Neural progenitor cell (in vitro differentiated cells): ENCODE measurements around the gene P3H3. TPM values are rescaled to one million over a fixed set of nuclear protein-coding genes. Genes with fewer than 3 reads are reported as not detected.

Experiments
- DNase-seq: peaks from one replicate; pipeline ENCODE4 v3.0.0-alpha.2; 2016; ENCODE audit warnings: low spot score
- H2AFZ ChIP-seq: fragments of 200-600 bp; sonication (generic); replicated peaks from 2 replicates; pipeline ENCODE4 v1.6.1; 2016; ENCODE audit warnings: antibody characterized with exemption
- H3F3A ChIP-seq: fragments of 200-600 bp; sonication (generic); 2 replicates; pipeline ENCODE4 v1.6.1; 2016; ENCODE audit warnings: antibody characterized with exemption, low read depth
- H3K27ac ChIP-seq: fragments of 200-600 bp; sonication (generic); 2 replicates; pipeline ENCODE4 v1.5.1; 2016; ENCODE audit warnings: mild to moderate bottlenecking
- H3K27me3 ChIP-seq: fragments of 200-600 bp; sonication (generic); 2 replicates; pipeline ENCODE4 v1.6.1; 2016; ENCODE audit warnings: mild to moderate bottlenecking, moderate library complexity
- H3K36me3 ChIP-seq: fragments of 200-600 bp; sonication (generic); 2 replicates; pipeline ENCODE4 v1.5.1; 2016
- H3K4me1 ChIP-seq: fragments of 200-600 bp; sonication (generic); 2 replicates; pipeline ENCODE4 v1.6.1; 2016; ENCODE audit warnings: mixed run types
- H3K4me2 ChIP-seq: fragments of 200-600 bp; sonication (generic); 2 replicates; pipeline ENCODE4 v1.6.1; 2016
- H3K4me3 ChIP-seq: fragments of 200-600 bp; sonication (generic); 2 replicates; pipeline ENCODE4 v1.5.1; 2016
- H3K79me2 ChIP-seq: fragments of 200-600 bp; sonication (generic); 2 replicates; pipeline ENCODE4 v1.6.1; 2016; ENCODE audit warnings: low read depth
- H3K9ac ChIP-seq: fragments of 200-600 bp; sonication (generic); 2 replicates; pipeline ENCODE4 v1.6.1; 2016
- H3K9me3 ChIP-seq: fragments of 200-600 bp; sonication (generic); 2 replicates; pipeline ENCODE4 v1.5.1; 2016; ENCODE audit warnings: low read depth
- H4K20me1 ChIP-seq: fragments of 200-600 bp; sonication (generic); 2 replicates; pipeline ENCODE4 v1.6.1; 2016; ENCODE audit warnings: low read depth
- H3K27ac Mint-ChIP-seq: 3 replicates; pipeline ENCODE4 v1.8.0; 2021; ENCODE audit warnings: mixed read lengths
- H3K27me3 Mint-ChIP-seq: 2 replicates; pipeline ENCODE4 v1.8.0; 2022; ENCODE audit warnings: low read depth, mild to moderate bottlenecking, inconsistent platforms, moderate library complexity, mixed read lengths; ENCODE audit not compliant: insufficient read depth
- H3K36me3 Mint-ChIP-seq: 3 replicates; pipeline ENCODE4 v1.8.0; 2021; ENCODE audit warnings: mixed read lengths
- H3K4me1 Mint-ChIP-seq: 3 replicates; pipeline ENCODE4 v1.8.0; 2021; ENCODE audit warnings: mixed read lengths
- H3K4me3 Mint-ChIP-seq: 3 replicates; pipeline ENCODE4 v1.8.0; 2021; ENCODE audit warnings: mild to moderate bottlenecking, moderate library complexity, mixed read lengths
- H3K9me3 Mint-ChIP-seq: 3 replicates; pipeline ENCODE4 v1.8.0; 2020; ENCODE audit warnings: mixed read lengths
- CTCF ChIP-seq: fragments of 200-600 bp; sonication (generic); IDR thresholded peaks from 2 replicates; pipeline ENCODE4 v1.5.1; 2017; ENCODE audit warnings: antibody characterized with exemption, mild to moderate bottlenecking
- EZH2 ChIP-seq: fragments of 200-600 bp; sonication (generic); IDR thresholded peaks from 2 replicates; pipeline ENCODE4 v1.6.1; 2017; ENCODE audit warnings: antibody characterized with exemption, mild to moderate bottlenecking, moderate library complexity
- EZH2phosphoT487 ChIP-seq: fragments of 200-600 bp; sonication (generic); IDR thresholded peaks from 2 replicates; pipeline ENCODE4 v1.6.1; 2017; ENCODE audit warnings: antibody characterized with exemption
- total RNA-seq: library from RNA; depleted of rRNA; stranded (reverse); fragments of >200 nt; gene quantifications from 2 replicates; pipeline ENCODE4 v1.2.3, GENCODE V29; 2015; ENCODE audit warnings: low replicate concordance

P3H3 gene
- total RNA-seq, 1 donor from 2014 or later = 14.1 TPM

- no peaks in the 10 kb centered on the region for H3K27me3 Mint-ChIP-seq
- H3K27ac Mint-ChIP-seq = no peak overlapping the region
- Histone ChIP-seq H3K9ac (no peak overlapping the region), H3K36me3 (no peaks in the 10 kb centered on the region), H3K4me2 (no peak overlapping the region), H3K79me2 (no peaks in the 10 kb centered on the region), H2AFZ (no peak overlapping the region), H4K20me1 (peaks cover 67% of the 10 kb centered on the region), H3K9me3 (no peaks in the 10 kb centered on the region), H3K4me3 (no peak overlapping the region), H3K27me3 (no peaks in the 10 kb centered on the region), H3K27ac (peak overlapping the region; percentile 29), H3K4me1 (peaks cover 27% of the 10 kb centered on the region), H3F3A (peaks cover 60% of the 10 kb centered on the region)
- DNase-seq = no peak
- H3K4me3 Mint-ChIP-seq = no peak overlapping the region
- H3K9me3 Mint-ChIP-seq = no peaks in the 10 kb centered on the region
- TF ChIP-seq EZH2phosphoT487 (no peak), EZH2 (no peak), CTCF (no peak)
- H3K36me3 Mint-ChIP-seq = peaks cover 26% of the 10 kb centered on the region
- peaks cover 29% of the 10 kb centered on the region for H3K4me1 Mint-ChIP-seq
Measured at GRCh38 chr12:6838854-6839253, 10.6 kb downstream of the P3H3 start.

GRCh38 chr12:6839482-6840201, 11.4 kb downstream of the P3H3 start:
- TF ChIP-seq EZH2 (no peak), CTCF (no peak), EZH2phosphoT487 (no peak)
- Mint-ChIP-seq H3K9me3 (no peaks in the 10 kb centered on the region), H3K4me1 (peaks cover 29% of the 10 kb centered on the region), H3K36me3 (peaks cover 28% of the 10 kb centered on the region), H3K4me3 (no peak overlapping the region), H3K27me3 (peaks cover 4% of the 10 kb centered on the region), H3K27ac (peak overlapping the region; percentile 90)
- peak overlapping the region; percentile 55 for H3K27ac ChIP-seq
- H3K36me3 ChIP-seq = no peaks in the 10 kb centered on the region
- H3K4me2 ChIP-seq = peak overlapping the region; percentile 58
- DNase-seq = peak; percentile 80
- no peaks in the 10 kb centered on the region for H3K79me2 ChIP-seq
- H2AFZ ChIP-seq = no peak overlapping the region
- H3K9me3 ChIP-seq = no peaks in the 10 kb centered on the region
- H3K4me3 ChIP-seq = no peak overlapping the region
- peaks cover 27% of the 10 kb centered on the region for H3K4me1 ChIP-seq
- peaks cover 60% of the 10 kb centered on the region for H4K20me1 ChIP-seq
- H3K9ac ChIP-seq = no peak overlapping the region
- H3F3A ChIP-seq = peaks cover 56% of the 10 kb centered on the region
- H3K27me3 ChIP-seq = no peaks in the 10 kb centered on the region

GRCh38 chr12:6840330-6840729, 12.1 kb downstream of the P3H3 start:
- H3F3A ChIP-seq = peaks cover 53% of the 10 kb centered on the region
- H3K9me3 ChIP-seq = no peaks in the 10 kb centered on the region
- H3K4me1 ChIP-seq = peaks cover 27% of the 10 kb centered on the region
- peak overlapping the region; percentile 58 for H3K4me2 ChIP-seq
- H3K9me3 Mint-ChIP-seq = no peaks in the 10 kb centered on the region
- H3K36me3 Mint-ChIP-seq = peaks cover 29% of the 10 kb centered on the region
- no peaks in the 10 kb centered on the region for H3K36me3 ChIP-seq
- peak overlapping the region; percentile 55 for H3K27ac ChIP-seq
- H4K20me1 ChIP-seq = peaks cover 53% of the 10 kb centered on the region
- no peak overlapping the region for H2AFZ ChIP-seq
- H3K27me3 ChIP-seq = no peaks in the 10 kb centered on the region
- no peak overlapping the region for H3K9ac ChIP-seq
- no peak overlapping the region for H3K4me3 ChIP-seq
- H3K4me1 Mint-ChIP-seq = peaks cover 26% of the 10 kb centered on the region
- peak; percentile 60 for DNase-seq
- H3K79me2 ChIP-seq = no peaks in the 10 kb centered on the region
- peak overlapping the region; percentile 90 for H3K27ac Mint-ChIP-seq
- TF ChIP-seq CTCF (no peak), EZH2phosphoT487 (peak; percentile 61)
- peak overlapping the region; percentile 21 for H3K4me3 Mint-ChIP-seq
- H3K27me3 Mint-ChIP-seq = peaks cover 6% of the 10 kb centered on the region
